Upper lobe of left lung (tissue), 6 donors: ENCODE results near the gene MARK4. TPM values are rescaled to one million over a fixed set of nuclear protein-coding genes. Genes with fewer than 3 reads are reported as not detected.

Source experiments
- ATAC-seq, 2 donors: fragments of 200-7000 bp; cut with Tn5 transposase; one replicate each; pipeline ENCODE4 v1.9.1; 2022; ENCODE audit warnings: mild to moderate bottlenecking in 2 of 2, moderate library complexity in 2 of 2; ENCODE audit not compliant: low FRiP score in 2 of 2
- DNase-seq, 2 donors: peaks; one replicate each; pipeline ENCODE4 v3.0.0-alpha.2; 2019 to 2020
- H3K27ac ChIP-seq, 4 donors: fragments of 200-600 bp; sonication (generic); one replicate each; pipeline ENCODE4 v1.5.1; 2016 to 2019
- H3K27me3 ChIP-seq, 4 donors: fragments of 200-600 bp; sonication (generic); one replicate each; pipeline ENCODE4 v1.5.1; 2017 to 2019
- H3K36me3 ChIP-seq, 4 donors: fragments of 200-600 bp; sonication (generic); one replicate each; pipeline ENCODE4 v1.5.1; 2016 to 2019
- H3K4me1 ChIP-seq, 4 donors: fragments of 200-600 bp; sonication (generic); one replicate each; pipeline ENCODE4 v1.5.1; 2018 to 2019
- H3K4me3 ChIP-seq, 4 donors: fragments of 200-600 bp; sonication (generic); one replicate each; pipeline ENCODE4 v1.5.1; 2017 to 2019; ENCODE audit warnings: mild to moderate bottlenecking in 2 of 4, moderate library complexity in 1 of 4
- H3K9me3 ChIP-seq, 4 donors: fragments of 200-600 bp; sonication (generic); one replicate each; pipeline ENCODE4 v1.5.1; 2018 to 2019
- EP300 ChIP-seq, 4 donors: sonication (generic); formaldehyde crosslinking; IDR thresholded peaks; one replicate each; pipeline ENCODE4 v1.5.1; 2017; ENCODE audit warnings: antibody characterized with exemption in 4 of 4, control low read depth in 2 of 4
- POLR2A ChIP-seq, 4 donors: fragments of 450-650 bp; IDR thresholded peaks; one replicate each; pipeline ENCODE4 v1.5.1; 2016 to 2017; ENCODE audit warnings: antibody characterized with exemption in 4 of 4, mild to moderate bottlenecking in 2 of 4
- POLR2AphosphoS5 ChIP-seq, 2 donors: sonication (generic); formaldehyde crosslinking; IDR thresholded peaks; one replicate each; pipeline ENCODE4 v1.5.1; 2017; ENCODE audit warnings: antibody characterized with exemption in 2 of 2
- WGBS, 2 donors: methylation state at CpG; one replicate each; pipeline ENCODE4 v1.1.5; 2017 to 2018; 5-methylcytosine and 5-hydroxymethylcytosine counted together
- total RNA-seq, 6 donors: library from RNA; depleted of rRNA in 4 of 6; stranded (reverse); fragments of >200 nt in 4 of 6; gene quantifications; one replicate each; pipeline versions ENCODE4 v1.1.0 to v1.2.1, GENCODE V29; 2016 to 2021
- TF ChIP-seq, protein P1 (sequence below), 6 experiments: fragments of 450-650 bp in 4 of 6; fragments of 200-600 bp in 2 of 6; sonication (generic) in 2 of 6; IDR thresholded peaks; one replicate each; pipeline ENCODE4 v1.5.1; 2016 to 2019; ENCODE audit warnings: antibody characterized with exemption in 6 of 6
- donor health status: DM: no; HTN: no; CAD: no; lungs with moderate emphysema.
- donor health status: DM: no; HTN: yes; CAD: no; lungs with severe emphysema.

The MARK4 gene
- total RNA-seq, 6 donors from 2014 or later = 14.6 to 59.3 (median 35.6) TPM

DNA sequence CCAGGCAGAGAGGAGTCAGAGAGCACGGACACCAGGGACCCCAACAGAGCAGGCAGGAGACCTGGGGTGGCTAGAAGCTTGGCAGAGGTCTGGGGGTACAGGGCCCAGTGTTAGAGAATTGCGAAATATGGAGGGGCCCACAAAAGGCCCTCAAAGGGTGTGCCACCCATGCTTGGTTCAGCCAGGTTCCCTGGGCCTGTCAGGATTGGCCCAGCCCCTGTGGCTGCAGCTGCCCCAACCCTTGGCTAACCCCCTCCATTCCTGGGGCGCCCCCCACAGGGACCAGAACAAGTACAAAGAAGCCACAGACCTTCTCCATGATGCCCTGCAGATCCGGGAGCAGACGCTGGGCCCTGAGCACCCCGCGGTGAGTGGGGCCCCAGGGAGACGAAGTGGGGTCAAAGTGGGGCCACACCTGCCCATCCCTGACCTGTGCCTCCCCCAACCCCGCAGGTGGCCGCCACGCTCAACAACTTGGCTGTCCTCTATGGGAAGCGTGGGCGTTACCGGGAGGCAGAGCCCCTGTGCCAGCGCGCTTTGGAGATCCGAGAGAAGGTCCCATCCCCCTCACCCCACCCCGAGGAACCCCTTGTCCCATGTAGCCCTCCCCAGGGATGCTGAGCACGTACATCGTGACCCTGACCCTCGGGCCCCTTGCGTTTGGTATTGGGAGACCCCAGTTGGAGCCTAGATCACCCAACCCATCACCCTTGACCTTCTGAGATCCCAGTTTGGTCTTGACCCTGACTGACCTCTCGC lies 97.5 kb downstream of the MARK4 start:
- Histone ChIP-seq H3K4me3 (no peak overlapping the region), H3K36me3 (peaks cover 0 to 26% (median 16%) of the 10 kb centered on the region in 4 donors), H3K27me3 (peaks cover 0 to 5% (median 2%) of the 10 kb centered on the region in 4 donors), H3K27ac (no peak overlapping the region), H3K4me1 (no peaks in the 10 kb centered on the region), H3K9me3 (no peaks in the 10 kb centered on the region)
- ATAC-seq = no peak
- TF ChIP-seq POLR2AphosphoS5 (IDR thresholded peaks at IDR 0.05) (no peak), POLR2A (IDR thresholded peaks at IDR 0.05) (no peak), EP300 (IDR thresholded peaks at IDR 0.05) (no peak)
- TF ChIP-seq, protein P1, sequence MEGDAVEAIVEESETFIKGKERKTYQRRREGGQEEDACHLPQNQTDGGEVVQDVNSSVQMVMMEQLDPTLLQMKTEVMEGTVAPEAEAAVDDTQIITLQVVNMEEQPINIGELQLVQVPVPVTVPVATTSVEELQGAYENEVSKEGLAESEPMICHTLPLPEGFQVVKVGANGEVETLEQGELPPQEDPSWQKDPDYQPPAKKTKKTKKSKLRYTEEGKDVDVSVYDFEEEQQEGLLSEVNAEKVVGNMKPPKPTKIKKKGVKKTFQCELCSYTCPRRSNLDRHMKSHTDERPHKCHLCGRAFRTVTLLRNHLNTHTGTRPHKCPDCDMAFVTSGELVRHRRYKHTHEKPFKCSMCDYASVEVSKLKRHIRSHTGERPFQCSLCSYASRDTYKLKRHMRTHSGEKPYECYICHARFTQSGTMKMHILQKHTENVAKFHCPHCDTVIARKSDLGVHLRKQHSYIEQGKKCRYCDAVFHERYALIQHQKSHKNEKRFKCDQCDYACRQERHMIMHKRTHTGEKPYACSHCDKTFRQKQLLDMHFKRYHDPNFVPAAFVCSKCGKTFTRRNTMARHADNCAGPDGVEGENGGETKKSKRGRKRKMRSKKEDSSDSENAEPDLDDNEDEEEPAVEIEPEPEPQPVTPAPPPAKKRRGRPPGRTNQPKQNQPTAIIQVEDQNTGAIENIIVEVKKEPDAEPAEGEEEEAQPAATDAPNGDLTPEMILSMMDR (IDR thresholded peaks at IDR 0.05) = no peak
- WGBS, 2 donors = 85 to 88% methylated on average over 17 to 19 of the region's 23 CpGs
- DNase-seq = no peak

DNA sequence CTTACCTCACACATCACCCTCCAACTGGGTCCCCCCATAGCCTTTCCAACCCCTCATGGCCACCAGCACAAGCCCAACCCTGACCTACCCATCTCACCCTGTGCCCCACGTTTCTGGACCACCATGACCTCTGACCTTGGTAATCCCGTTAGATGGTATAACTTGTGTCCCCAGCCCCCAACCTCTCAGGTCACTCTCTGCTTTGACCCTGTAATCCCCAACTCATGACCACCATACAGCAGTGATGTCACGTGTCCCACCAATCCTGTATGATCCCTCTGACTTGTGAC lies 98.0 kb downstream of the MARK4 start:
- Histone ChIP-seq H3K4me1 (no peaks in the 10 kb centered on the region), H3K27me3 (peaks cover 0 to 5% (median 2%) of the 10 kb centered on the region in 4 donors), H3K4me3 (no peak overlapping the region), H3K36me3 (peaks cover 0 to 31% (median 19%) of the 10 kb centered on the region in 4 donors), H3K9me3 (no peaks in the 10 kb centered on the region), H3K27ac (no peak overlapping the region)
- no peak for ATAC-seq
- DNase-seq = no peak
- TF ChIP-seq, protein P1 (IDR thresholded peaks at IDR 0.05) = no peak
- TF ChIP-seq POLR2AphosphoS5 (IDR thresholded peaks at IDR 0.05) (no peak), EP300 (IDR thresholded peaks at IDR 0.05) (no peak), POLR2A (IDR thresholded peaks at IDR 0.05) (no peak)
- WGBS, 2 donors = 76 to 81% methylated on average over 3 of the region's 3 CpGs

DNA sequence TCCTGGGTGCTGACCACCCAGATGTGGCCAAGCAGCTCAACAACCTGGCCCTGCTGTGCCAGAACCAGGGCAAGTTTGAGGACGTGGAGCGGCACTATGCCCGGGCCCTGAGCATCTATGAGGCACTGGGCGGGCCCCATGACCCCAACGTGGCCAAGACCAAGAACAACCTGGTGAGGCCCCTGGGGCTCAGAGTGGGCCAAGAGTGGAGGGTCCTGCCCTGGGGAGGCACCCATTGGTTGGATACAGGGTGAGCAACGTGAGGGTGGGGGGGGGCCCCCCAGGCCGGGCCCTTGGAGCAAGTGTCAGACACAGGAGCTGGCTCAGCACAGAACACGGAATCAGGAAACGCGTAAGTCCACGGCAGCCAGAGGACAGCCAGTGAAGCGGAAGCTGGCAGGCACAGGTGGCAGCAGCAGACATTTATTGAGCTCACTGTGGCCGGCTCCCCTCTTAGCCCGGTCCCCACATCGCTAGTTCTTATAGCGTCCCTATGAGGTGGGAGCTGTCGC lies 98.4 kb downstream of the MARK4 start:
- Histone ChIP-seq H3K36me3 (peaks cover 0 to 36% (median 20%) of the 10 kb centered on the region in 4 donors), H3K4me1 (no peaks in the 10 kb centered on the region), H3K27ac (no peak overlapping the region), H3K9me3 (no peaks in the 10 kb centered on the region), H3K27me3 (peaks cover 0 to 5% (median 2%) of the 10 kb centered on the region in 4 donors), H3K4me3 (no peak overlapping the region)
- TF ChIP-seq POLR2AphosphoS5 (IDR thresholded peaks at IDR 0.05) = no peak
- TF ChIP-seq POLR2A (IDR thresholded peaks at IDR 0.05) = no peak
- TF ChIP-seq, protein P1 (IDR thresholded peaks at IDR 0.05) = no peak
- TF ChIP-seq EP300 (IDR thresholded peaks at IDR 0.05) = no peak
- 89 to 90% methylated on average over 14 to 16 of the region's 17 CpGs for WGBS, 2 donors
- no peak for DNase-seq
- ATAC-seq = no peak

DNA sequence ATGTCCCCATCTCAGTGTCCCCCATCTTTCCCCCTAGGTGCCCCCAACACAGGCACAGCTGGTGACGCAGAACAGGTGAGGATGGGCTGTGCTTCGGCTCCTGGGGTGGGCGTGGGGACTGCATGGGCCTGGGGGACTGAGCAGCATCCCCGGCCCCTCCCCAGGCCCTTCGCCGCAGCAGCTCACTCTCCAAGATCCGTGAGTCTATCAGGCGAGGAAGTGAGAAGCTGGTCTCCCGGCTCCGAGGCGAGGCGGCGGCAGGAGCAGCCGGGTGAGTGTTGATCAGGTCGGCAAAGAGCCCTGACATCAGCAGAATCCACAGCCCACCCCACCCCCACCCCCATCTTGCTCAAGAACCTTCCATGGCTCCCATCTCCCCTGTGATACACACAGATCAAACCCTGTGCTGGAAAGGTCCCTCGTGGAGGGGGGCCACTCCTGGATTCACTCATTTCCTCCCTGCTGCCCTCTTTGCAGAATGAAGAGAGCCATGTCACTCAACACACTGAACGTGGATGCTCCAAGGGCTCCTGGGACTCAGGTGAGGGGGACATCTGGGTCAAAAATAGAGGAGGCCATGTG lies 99.5 kb downstream of the MARK4 start:
- WGBS, 2 donors = 86 to 93% methylated on average over 16 to 17 of the region's 17 CpGs
- Histone ChIP-seq H3K4me3 (no peak overlapping the region), H3K9me3 (no peaks in the 10 kb centered on the region), H3K27me3 (peaks cover 0 to 5% (median 2%) of the 10 kb centered on the region in 4 donors), H3K36me3 (peaks cover 0 to 39% (median 23%) of the 10 kb centered on the region in 4 donors), H3K4me1 (no peaks in the 10 kb centered on the region), H3K27ac (no peak overlapping the region)
- no peak for DNase-seq
- TF ChIP-seq EP300 (IDR thresholded peaks at IDR 0.05) = no peak
- ATAC-seq = no peak

DNA sequence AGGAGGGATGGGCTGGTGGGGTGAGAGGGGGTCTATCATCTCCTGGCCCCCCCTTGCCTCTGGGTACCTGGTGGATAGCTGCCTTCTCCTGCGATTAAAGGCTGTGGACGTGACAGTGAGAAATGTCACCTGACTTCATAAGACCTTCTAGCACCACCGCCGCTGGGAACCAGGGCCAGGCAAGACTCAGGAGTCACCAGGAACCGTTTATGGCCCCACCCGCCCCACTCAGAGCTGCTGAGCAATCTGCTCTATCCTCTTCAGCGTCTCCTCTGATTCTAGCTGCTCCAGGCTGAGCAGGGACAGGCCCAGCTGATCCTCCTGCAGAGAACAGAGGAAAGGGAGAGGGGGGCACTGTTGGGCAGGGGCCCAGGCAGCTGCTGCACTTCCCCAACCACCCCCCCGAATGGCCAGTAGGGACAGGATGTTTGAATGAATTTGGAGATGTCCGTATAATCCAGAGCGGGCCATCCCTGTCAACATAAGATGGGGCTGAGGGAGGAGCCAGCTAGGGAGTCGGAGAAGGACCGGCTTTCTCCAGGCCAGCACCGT lies 100.4 kb downstream of the MARK4 start:
- ATAC-seq = no peak
- DNase-seq = no peak
- Histone ChIP-seq H3K27ac (no peak overlapping the region), H3K4me1 (no peaks in the 10 kb centered on the region), H3K9me3 (no peaks in the 10 kb centered on the region), H3K36me3 (peaks cover 0 to 41% (median 24%) of the 10 kb centered on the region in 4 donors), H3K27me3 (peaks cover 0 to 3% (median 0%) of the 10 kb centered on the region in 4 donors), H3K4me3 (no peak overlapping the region)
- TF ChIP-seq POLR2AphosphoS5 (IDR thresholded peaks at IDR 0.05) (no peak), POLR2A (IDR thresholded peaks at IDR 0.05) (no peak), EP300 (IDR thresholded peaks at IDR 0.05) (no peak)
- TF ChIP-seq, protein P1 (IDR thresholded peaks at IDR 0.05) = no peak
- WGBS, 2 donors = 77 to 90% methylated on average over 5 to 13 of the region's 13 CpGs
